Adrenal gland (tissue), 12 donors: ENCODE data around the gene YARS1. TPM values are rescaled to one million over a fixed set of nuclear protein-coding genes. Genes with fewer than 3 reads are reported as not detected.
A peak's percentile ranks its signal among the peaks of the same experiment; 100 is the strongest.

Source experiments
- DNase-seq, 7 donors: peaks; one replicate each; pipeline ENCODE4 v3.0.0-alpha.2; 2019 to 2020
- H3K27ac ChIP-seq, 5 donors: fragments of 200-600 bp; sonication (generic) in 4 of 5; 1 replicate in 3 of 5; 2 replicates in 2 of 5; pipeline versions ENCODE4 v1.5.1 to v1.8.0; 2016 to 2020; ENCODE audit warnings: mild to moderate bottlenecking in 1 of 5
- H3K27me3 ChIP-seq: fragments of 200-600 bp; 2 replicates; pipeline ENCODE4 v1.8.0; 2021
- H3K36me3 ChIP-seq, 2 donors: fragments of 200-600 bp; replicated peaks in 1 of 2; 1 replicate in 1 of 2; 2 replicates in 1 of 2; pipeline versions ENCODE4 v1.5.1 to v1.8.0; 2018 to 2022
- H3K4me1 ChIP-seq, 2 donors: fragments of 200-600 bp; replicated peaks in 1 of 2; 1 replicate in 1 of 2; 2 replicates in 1 of 2; pipeline versions ENCODE4 v1.5.1 to v1.8.0; 2018 to 2021
- H3K4me3 ChIP-seq, 4 donors: fragments of 200-600 bp; sonication (generic) in 3 of 4; one replicate each; pipeline ENCODE4 v1.5.1; 2016 to 2018
- H3K9me3 ChIP-seq, 3 donors: fragments of 200-600 bp; sonication (generic) in 1 of 3; replicated peaks in 1 of 3; 1 replicate in 2 of 3; 2 replicates in 1 of 3; pipeline versions ENCODE4 v1.5.1 to v1.8.0; 2016 to 2021
- POLR2A ChIP-seq, 2 donors: fragments of 450-650 bp; IDR thresholded peaks; one replicate each; pipeline ENCODE4 v1.6.1; 2017; ENCODE audit warnings: antibody characterized with exemption in 2 of 2, mild to moderate bottlenecking in 2 of 2, moderate library complexity in 1 of 2
- WGBS, 4 donors: extraction: QIAGEN DNeasy Blood & Tissue Kit in 2 of 4; methylation state at CpG; one replicate each; pipeline versions ENCODE4 v1.1.5 to v1.1.7; 2013 to 2017; 5-methylcytosine and 5-hydroxymethylcytosine counted together
- intact Hi-C, 2 donors: fragments of 100-400 bp; cut with DNase I; formaldehyde crosslinking; loops; one replicate each; pipeline versions ENCODE4 v1.14.1 to v1.15.0; 2022 to 2023
- polyA plus RNA-seq, 3 donors: library from polyadenylated mRNA; stranded (reverse); fragments of 200-250 nt in 2 of 3; fragments of 350-450 nt in 1 of 3; fragmentation: Illumina TruSeq in 1 of 3; extraction: RNeasy Lipid Tissue Mini Kit (QIAGEN cat#74804) in 1 of 3; gene quantifications; one replicate each; pipeline ENCODE4 v1.2.3, GENCODE V29; 2013 to 2014
- total RNA-seq, 9 donors: library from RNA; depleted of rRNA in 4 of 9; stranded (reverse); fragments of >200 nt in 4 of 9; fragments of 120-200 nt in 1 of 9; fragmentation: NEBNext Ultra II Directional in 1 of 9; extraction: Animal tissue kit (Norgen Biotek cat#: 25700) in 1 of 9; gene quantifications; one replicate each; pipeline versions ENCODE4 v1.1.0 to v1.2.4, GENCODE V29; 2013 to 2023
- TF ChIP-seq, protein P1 (sequence below), 6 experiments: fragments of 450-650 bp in 4 of 6; fragments of 200-600 bp in 2 of 6; sonication (generic) in 1 of 6; IDR thresholded peaks; 1 replicate in 5 of 6; 2 replicates in 1 of 6; pipeline versions ENCODE4 v1.5.1 to v1.8.0; 2016 to 2021; ENCODE audit warnings: antibody characterized with exemption in 6 of 6, mild to moderate bottlenecking in 2 of 6, moderate library complexity in 1 of 6
- donor health status: healthy with polysubstance abuse.
- donor health status: Bipolar disorder and iron deficiency.
- donor health status: DM: yes; HTN: yes; CAD: no.
- donor health status: DM: no; HTN: no; CAD: no.
- donor health status: DM: no; HTN: no; CAD: no.
- donor health status: DM: yes; HTN: yes; CAD: no.

Gene YARS1
- total and polyA plus RNA-seq, 12 donors = 55.5 to 190 (median 97.0) TPM

DNA sequence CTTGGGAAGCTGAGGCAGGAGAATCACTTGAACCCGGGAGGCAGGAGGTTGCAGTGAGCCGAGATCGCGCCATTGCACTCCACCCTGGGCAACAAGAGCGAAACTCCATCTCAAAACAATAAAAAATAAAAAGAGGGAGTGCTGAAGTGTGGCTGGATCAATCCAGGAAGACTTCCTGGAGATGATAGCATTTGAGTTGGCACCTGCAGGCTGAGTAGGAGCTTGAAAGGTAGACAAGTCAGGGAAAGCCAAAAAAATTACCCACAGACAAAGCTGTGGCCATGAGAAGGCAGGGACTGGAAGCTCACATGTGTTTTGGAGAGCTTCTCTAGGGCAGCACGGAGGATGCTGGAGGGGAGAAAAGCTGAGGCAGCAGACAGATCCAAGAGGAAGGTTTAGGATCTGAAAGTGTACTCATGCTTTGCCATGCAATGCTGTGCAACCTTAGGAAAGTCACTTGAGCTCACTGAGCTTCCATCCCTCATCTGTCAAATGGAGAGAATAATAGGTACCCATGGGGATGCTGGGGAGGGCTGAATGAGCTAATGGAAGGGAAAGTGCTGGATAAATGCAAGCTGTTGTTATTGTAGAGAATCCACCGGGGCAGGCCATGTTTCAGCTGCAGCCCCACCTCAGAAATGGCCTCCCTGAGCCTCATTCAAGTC lies 88.6 kb downstream of the YARS1 start:
- TF ChIP-seq POLR2A (IDR thresholded peaks at IDR 0.05) = no peak
- TF ChIP-seq, protein P1, sequence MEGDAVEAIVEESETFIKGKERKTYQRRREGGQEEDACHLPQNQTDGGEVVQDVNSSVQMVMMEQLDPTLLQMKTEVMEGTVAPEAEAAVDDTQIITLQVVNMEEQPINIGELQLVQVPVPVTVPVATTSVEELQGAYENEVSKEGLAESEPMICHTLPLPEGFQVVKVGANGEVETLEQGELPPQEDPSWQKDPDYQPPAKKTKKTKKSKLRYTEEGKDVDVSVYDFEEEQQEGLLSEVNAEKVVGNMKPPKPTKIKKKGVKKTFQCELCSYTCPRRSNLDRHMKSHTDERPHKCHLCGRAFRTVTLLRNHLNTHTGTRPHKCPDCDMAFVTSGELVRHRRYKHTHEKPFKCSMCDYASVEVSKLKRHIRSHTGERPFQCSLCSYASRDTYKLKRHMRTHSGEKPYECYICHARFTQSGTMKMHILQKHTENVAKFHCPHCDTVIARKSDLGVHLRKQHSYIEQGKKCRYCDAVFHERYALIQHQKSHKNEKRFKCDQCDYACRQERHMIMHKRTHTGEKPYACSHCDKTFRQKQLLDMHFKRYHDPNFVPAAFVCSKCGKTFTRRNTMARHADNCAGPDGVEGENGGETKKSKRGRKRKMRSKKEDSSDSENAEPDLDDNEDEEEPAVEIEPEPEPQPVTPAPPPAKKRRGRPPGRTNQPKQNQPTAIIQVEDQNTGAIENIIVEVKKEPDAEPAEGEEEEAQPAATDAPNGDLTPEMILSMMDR (IDR thresholded peaks at IDR 0.05) = no peak
- H3K36me3 ChIP-seq = no peaks in the 10 kb centered on the region
- peak overlapping the region in 3 of 5 donors; percentile 90 to 94 (median 92) for H3K27ac ChIP-seq
- H3K9me3 ChIP-seq = no peaks in the 10 kb centered on the region
- peaks cover 31 to 33% of the 10 kb centered on the region in 2 donors for H3K4me1 ChIP-seq
- no peak overlapping the region for H3K4me3 ChIP-seq
- no peak for DNase-seq
- WGBS, 4 donors = 86 to 95% (median 89%) methylated on average over 7 of the region's 7 CpGs
- intact Hi-C loops = no loop called here
- H3K27me3 ChIP-seq = no peaks in the 10 kb centered on the region

DNA sequence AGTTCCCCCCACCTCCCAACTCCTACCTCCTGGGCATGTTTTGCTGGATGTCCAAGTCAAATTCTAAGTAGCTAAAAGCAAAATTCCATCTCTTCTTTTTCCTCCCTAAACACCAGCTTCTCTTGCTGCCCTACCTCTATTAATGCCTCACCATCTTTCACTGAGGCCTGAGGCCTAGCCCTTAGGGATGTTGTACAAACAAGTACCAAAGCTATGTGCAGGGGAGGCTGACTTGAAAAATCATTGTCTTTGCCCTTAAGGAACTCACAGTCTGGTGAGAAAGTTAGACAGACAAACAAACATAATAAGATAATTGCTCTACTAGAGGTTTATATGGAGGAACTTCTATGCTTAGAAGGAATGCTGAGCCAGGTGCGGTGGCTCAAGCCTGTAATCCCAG lies 89.3 kb downstream of the YARS1 start:
- peak overlapping the region in 1 of 5 donors; percentile 94 for H3K27ac ChIP-seq
- no peak for DNase-seq
- WGBS, 4 donors = 89 to 100% (median 95%) methylated on average over 1 of the region's 1 CpG
- TF ChIP-seq, protein P1 (IDR thresholded peaks at IDR 0.05) = no peak
- no peak for TF ChIP-seq POLR2A (IDR thresholded peaks at IDR 0.05)
- intact Hi-C loops = no loop called here
- no peaks in the 10 kb centered on the region for H3K36me3 ChIP-seq
- no peaks in the 10 kb centered on the region for H3K27me3 ChIP-seq
- H3K4me1 ChIP-seq = peaks cover 31 to 33% of the 10 kb centered on the region in 2 donors
- H3K9me3 ChIP-seq = no peaks in the 10 kb centered on the region
- H3K4me3 ChIP-seq = no peak overlapping the region

DNA sequence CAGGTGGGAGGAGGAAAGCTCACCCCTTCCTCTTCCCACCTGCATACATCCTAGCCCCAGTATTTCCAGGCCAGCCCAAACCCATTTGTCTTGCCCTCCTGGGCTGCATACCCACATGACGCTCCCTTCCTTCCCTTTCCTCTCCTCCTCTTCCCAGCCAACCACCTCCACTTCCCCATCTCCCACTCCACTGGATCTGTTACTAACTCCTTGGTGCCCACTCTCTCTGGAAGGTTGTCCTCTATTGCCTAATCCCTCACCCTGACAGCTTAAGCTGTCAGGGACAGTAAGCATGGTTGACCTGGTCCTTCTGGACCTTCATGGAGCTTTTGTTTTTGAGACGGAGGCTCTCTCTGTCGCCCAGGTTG lies 91.6 kb downstream of the YARS1 start:
- Histone ChIP-seq H3K27ac (peak overlapping the region in 3 of 5 donors; percentile 25 to 83 (median 54)), H3K9me3 (no peaks in the 10 kb centered on the region), H3K4me3 (no peak overlapping the region), H3K27me3 (no peaks in the 10 kb centered on the region), H3K4me1 (peaks cover 21 to 22% of the 10 kb centered on the region in 2 donors), H3K36me3 (no peaks in the 10 kb centered on the region)
- DNase-seq = no peak
- TF ChIP-seq POLR2A (IDR thresholded peaks at IDR 0.05) = no peak
- TF ChIP-seq, protein P1 (IDR thresholded peaks at IDR 0.05) = no peak
- intact Hi-C loops = no loop called here
- WGBS, 4 donors = 80 to 95% (median 91%) methylated on average over 3 of the region's 3 CpGs

Other genes with a start within 250 kb of the YARS1 start
- gene ZBTB8OS, start 166.8 kb downstream of the YARS1 start, total RNA-seq = 10 to 100 TPM in 8 of 9 donors, 1 to 10 TPM in 1; 9.7 to 53.6 (median 34.2) TPM
- gene ZBTB8OS, start 166.8 kb downstream of the YARS1 start, polyA plus RNA-seq = 10 to 100 TPM; 64.9 to 83.0 (median 77.2) TPM
- gene RBBP4, start 166.2 kb downstream of the YARS1 start, total RNA-seq = 100 to 1,000 TPM in 8 of 9 donors, 10 to 100 TPM in 1; 99.1 to 212 (median 150) TPM
- gene RBBP4, start 166.2 kb downstream of the YARS1 start, polyA plus RNA-seq = 100 to 1,000 TPM in 1 of 3 donors, 10 to 100 TPM in 2; 24.8 to 177 (median 35.0) TPM
- 10 to 100 TPM in 4 of 9 donors, 1 to 10 TPM in 5; 5.6 to 35.4 (median 7.0) TPM for gene SYNC, start 114.6 kb downstream of the YARS1 start, total RNA-seq
- gene SYNC, start 114.6 kb downstream of the YARS1 start, polyA plus RNA-seq = 10 to 100 TPM in 1 of 3 donors, 1 to 10 TPM in 2; 3.2 to 15.2 (median 5.8) TPM
- gene S100PBP, start 295 bp upstream of the YARS1 start, total RNA-seq = 10 to 100 TPM; 14.0 to 50.1 (median 38.1) TPM
- 10 to 100 TPM; 14.0 to 45.9 (median 22.4) TPM for gene S100PBP, start 295 bp upstream of the YARS1 start, polyA plus RNA-seq
- 10 to 100 TPM; 12.6 to 72.0 (median 43.2) TPM for gene FNDC5, start 53.6 kb upstream of the YARS1 start, total RNA-seq
- gene FNDC5, start 53.6 kb upstream of the YARS1 start, polyA plus RNA-seq = 10 to 100 TPM; 15.8 to 67.3 (median 34.8) TPM
- gene HPCA, start 69.1 kb upstream of the YARS1 start, total RNA-seq = under 1 TPM in 3 of 9 donors, not detected in 6; 0.17 to 0.70 (median 0.28) TPM
- 1 to 10 TPM in 1 of 3 donors, under 1 TPM in 2; 0.54 to 3.1 (median 0.70) TPM for gene HPCA, start 69.1 kb upstream of the YARS1 start, polyA plus RNA-seq
- gene TMEM54, start 84.0 kb upstream of the YARS1 start, total RNA-seq = 100 to 1,000 TPM in 1 of 9 donors, 10 to 100 TPM in 7, 1 to 10 TPM in 1; 1.3 to 123 (median 21.4) TPM
- gene TMEM54, start 84.0 kb upstream of the YARS1 start, polyA plus RNA-seq = 10 to 100 TPM in 2 of 3 donors, 1 to 10 TPM in 1; 4.1 to 23.2 (median 19.2) TPM
- 10 to 100 TPM in 8 of 9 donors, 1 to 10 TPM in 1; 5.7 to 36.5 (median 24.3) TPM for gene RNF19B, start 147.5 kb upstream of the YARS1 start, total RNA-seq
- gene RNF19B, start 147.5 kb upstream of the YARS1 start, polyA plus RNA-seq = 10 to 100 TPM in 1 of 3 donors, 1 to 10 TPM in 2; 4.7 to 10.5 (median 6.7) TPM
- 100 to 1,000 TPM; 105 to 193 (median 145) TPM for gene AK2, start 219.5 kb upstream of the YARS1 start, total RNA-seq
- 100 to 1,000 TPM in 1 of 3 donors, 10 to 100 TPM in 2; 55.3 to 245 (median 75.7) TPM for gene AK2, start 219.5 kb upstream of the YARS1 start, polyA plus RNA-seq